ENCODE data around the gene TTC34. TPM values are rescaled to one million over a fixed set of nuclear protein-coding genes. Genes with fewer than 3 reads are reported as not detected.
"Not testable (repeated sequence)": the region's sequence is repeated elsewhere in the genome, so short reads cannot be mapped to it uniquely, and the experiment has no call there.

The TTC34 gene
- total RNA-seq, 1 donor from 2014 or later, result 0.16 TPM

GRCh38 chr1:2676726-2677125, 124.8 kb downstream of the TTC34 start:
- not testable (repeated sequence) for DNase-seq

- DNase-seq, result not testable (repeated sequence)
These were observed 129.8 kb downstream of the TTC34 start for GRCh38 chr1:2671656-2672055.

DNA sequence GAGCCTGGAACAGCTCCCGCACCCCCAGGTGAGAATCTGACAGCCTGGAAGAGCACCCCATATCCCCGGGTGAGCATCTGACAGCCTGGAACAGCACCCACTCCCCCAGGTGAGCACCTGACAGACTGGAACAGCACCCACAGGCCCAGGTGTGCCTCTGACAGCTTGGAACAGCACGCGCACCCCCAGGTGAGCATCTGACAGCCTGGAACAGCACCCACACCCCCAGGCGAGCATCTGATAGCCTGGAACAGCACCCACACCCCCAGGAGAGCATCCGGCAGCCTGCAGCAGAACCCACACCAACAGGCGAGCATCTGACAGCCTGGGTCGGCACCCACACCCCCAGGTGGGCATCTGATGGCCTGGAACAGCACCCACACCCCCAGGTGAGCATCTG, 141.7 kb downstream of the TTC34 start:
- not testable (repeated sequence) for DNase-seq

DNA sequence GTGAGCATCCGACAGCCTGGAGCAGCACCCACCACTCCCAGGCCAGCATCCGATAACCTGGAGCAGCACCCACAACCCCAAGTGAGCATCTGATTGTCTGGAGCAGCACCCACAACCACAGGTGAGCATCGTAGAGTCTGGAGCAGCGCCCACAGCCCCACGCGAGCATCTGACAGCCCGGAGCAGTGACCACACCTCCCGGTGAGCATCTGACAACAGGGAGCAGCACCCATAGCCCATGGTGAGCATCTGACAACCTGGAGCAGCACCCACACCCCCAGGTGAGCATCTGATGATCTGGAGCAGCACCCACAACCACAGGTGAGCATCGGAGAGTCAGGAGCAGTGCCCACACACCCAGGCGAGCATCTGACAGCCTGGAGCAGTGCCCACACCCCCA, 143.6 kb downstream of the TTC34 start:
- DNase-seq, result not testable (repeated sequence)

- DNase-seq, result not testable (repeated sequence)
These were observed 144.4 kb downstream of the TTC34 start for GRCh38 chr1:2657124-2657523.

GRCh38 chr1:2655598-2656434, 145.7 kb downstream of the TTC34 start:
- not testable (repeated sequence) for DNase-seq

DNA sequence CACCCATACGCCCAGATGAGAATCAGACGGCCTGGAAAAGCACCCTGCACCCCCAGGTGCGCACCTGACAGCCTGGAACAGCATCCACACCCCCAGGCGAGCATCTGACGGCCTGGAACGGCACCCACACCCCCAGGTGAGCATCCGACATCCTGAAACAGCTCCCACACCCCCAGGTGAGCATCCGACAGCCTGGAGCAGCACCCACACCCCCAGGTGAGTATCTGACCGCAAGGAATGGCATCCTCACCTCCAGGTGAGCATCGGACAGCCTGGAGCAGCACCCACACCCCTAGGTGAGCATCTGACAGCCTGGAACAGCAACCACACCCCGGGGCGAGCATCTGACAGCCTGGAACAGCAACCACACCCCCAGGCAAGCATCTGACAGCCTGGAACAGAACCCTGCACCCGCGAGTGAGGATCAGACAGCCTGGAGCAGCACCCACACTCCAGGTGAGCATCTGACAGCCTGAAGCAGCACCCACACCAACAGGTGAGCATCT, 147.0 kb downstream of the TTC34 start:
- not testable (repeated sequence) for DNase-seq

- DNase-seq, result not testable (repeated sequence)
These were observed 147.6 kb downstream of the TTC34 start for GRCh38 chr1:2653741-2654442.

- DNase-seq, result not testable (repeated sequence)
These were observed 148.4 kb downstream of the TTC34 start for GRCh38 chr1:2652926-2653571.

GRCh38 chr1:2652152-2652925, 149.2 kb downstream of the TTC34 start:
- DNase-seq, result not testable (repeated sequence)

- DNase-seq, result no peak
These were observed 150.4 kb downstream of the TTC34 start for GRCh38 chr1:2650967-2651645.

GRCh38 chr1:2646837-2647236, 154.7 kb downstream of the TTC34 start:
- DNase-seq, result no peak

DNA sequence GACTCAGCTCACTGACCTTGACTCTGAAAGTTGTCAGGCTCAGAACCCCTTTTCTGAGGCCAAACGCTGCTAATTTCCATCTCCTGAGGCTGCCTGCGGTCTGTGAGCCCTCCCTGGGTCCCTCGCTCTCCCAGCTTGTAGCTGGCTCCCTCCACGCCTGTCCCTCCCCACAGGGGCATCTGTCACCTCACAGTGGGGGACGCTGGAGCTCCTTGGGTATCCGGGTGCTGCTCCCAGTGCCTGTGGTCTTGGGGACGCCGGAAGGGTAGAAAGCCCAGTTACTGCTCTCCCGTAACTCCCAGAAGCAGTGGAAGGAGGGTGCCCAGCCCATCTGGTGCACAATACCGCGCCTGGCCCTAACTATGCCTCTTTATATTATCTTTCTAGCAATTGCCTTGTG, 155.7 kb downstream of the TTC34 start:
- DNase-seq, result no peak

DNA sequence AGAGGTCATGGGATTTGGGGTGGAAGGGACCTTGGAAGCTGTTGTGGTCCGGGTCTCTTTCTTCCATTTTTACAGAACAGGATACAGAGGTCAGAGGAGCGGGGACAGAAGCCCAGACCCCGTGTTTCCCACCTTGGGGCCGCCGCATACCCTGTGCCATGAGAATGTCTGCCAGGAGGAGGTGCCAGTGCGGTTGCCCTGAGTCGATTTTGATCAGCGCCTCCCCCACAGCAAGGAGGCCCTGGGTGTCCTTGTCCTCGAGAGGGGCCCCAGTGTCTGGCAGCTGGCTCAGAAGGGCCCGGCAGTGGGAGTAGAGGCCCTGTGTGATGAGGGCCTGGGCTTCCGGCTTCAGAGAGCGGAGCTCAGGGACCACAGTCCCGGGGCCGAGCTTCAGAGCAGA, 156.3 kb downstream of the TTC34 start:
- DNase-seq, result no peak

GRCh38 chr1:2644591-2645101, 156.8 kb downstream of the TTC34 start:
- no peak for DNase-seq

DNA sequence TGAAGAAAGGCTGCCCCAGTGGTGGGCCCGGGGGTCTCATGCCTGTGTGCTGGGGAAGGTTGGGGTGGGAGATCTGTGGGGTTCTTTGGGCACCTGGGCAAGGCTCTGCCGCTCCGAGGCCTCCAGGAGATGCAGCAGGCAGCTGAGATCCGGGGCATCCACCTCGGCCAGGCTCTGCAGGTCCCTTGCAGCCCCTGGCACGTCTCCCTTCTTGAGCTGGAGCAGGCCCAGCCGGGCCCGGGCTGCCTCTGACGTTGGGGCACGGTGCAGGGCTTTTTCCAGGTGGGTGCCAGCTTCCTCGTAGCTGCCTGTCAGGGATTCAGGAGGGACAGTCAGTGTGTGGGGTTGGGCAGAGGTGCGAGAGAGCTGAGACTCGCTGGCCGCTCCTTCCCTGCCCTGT, 157.3 kb downstream of the TTC34 start:
- no peak for DNase-seq

GRCh38 chr1:2643414-2644077, 157.9 kb downstream of the TTC34 start:
- no peak for DNase-seq

DNA sequence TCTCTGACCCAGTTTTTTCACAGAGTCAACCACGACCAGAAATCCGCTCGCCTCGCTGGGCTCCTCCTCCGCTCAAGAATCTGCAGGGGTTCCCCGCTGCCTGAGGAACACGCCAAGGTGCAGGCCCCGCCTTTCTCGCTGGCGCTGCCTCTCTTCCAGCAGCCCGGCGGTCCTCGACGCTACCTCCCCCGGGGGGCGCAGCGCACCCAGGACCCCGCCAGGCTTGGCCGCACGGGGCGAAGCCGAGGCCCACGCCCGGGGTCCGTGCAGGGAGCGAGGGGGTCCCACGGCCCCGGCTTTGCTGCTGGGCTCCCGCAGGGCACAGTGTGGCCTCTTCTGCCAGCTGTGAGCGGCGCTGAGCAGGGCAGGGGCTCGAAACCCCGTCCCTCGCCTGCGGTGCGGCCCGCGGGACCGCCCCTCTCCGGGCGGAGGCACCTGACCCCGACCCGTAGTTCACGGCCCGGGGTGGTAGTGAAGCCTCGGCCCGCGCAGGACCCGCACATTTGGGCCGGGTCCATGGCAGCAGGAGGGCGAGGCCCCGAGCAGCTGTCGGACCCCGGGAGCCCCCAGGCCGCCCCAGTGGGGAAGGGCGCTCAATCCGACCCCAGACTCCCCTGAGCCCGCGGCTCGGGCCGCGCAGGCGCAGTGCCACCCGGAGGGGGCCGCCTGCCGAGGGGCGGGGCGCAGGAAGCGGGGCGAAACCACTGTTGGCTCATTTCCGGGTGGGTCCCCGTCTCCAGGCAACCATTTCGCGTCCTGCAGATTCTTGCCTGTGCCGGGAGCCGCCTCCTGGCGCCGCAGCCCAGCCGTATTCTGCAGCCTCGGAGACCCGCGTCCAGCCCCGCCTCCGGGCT, 158.7 kb downstream of the TTC34 start:
- DNase-seq, result peak; percentile 83

- no peak for DNase-seq
These were observed 159.3 kb downstream of the TTC34 start for GRCh38 chr1:2642131-2642559.

Data from occipital lobe (tissue), 2 donors.